Vagina (tissue), 2 donors: ENCODE results near the gene MBOAT7. TPM values are rescaled to one million over a fixed set of nuclear protein-coding genes. Genes with fewer than 3 reads are reported as not detected.

ENCODE experiments used
- DNase-seq, 2 donors: peaks; one replicate each; pipeline ENCODE4 v3.0.0-alpha.2; 2017; ENCODE audit errors: extremely low spot score in 2 of 2
- H3K27ac ChIP-seq: fragments of 200-600 bp; sonication (generic); one replicate; pipeline ENCODE4 v1.5.1; 2019
- H3K27me3 ChIP-seq: fragments of 200-600 bp; sonication (generic); one replicate; pipeline ENCODE4 v1.5.1; 2019
- H3K36me3 ChIP-seq, 2 donors: fragments of 200-600 bp; sonication (generic); one replicate each; pipeline ENCODE4 v1.5.1; 2017 to 2019
- H3K4me1 ChIP-seq: fragments of 200-600 bp; sonication (generic); one replicate; pipeline ENCODE4 v1.5.1; 2019
- H3K4me3 ChIP-seq, 2 donors: fragments of 200-600 bp; sonication (generic); 1 replicate in 1 of 2; 2 replicates in 1 of 2; pipeline ENCODE4 v1.5.1; 2016 to 2019
- H3K9me3 ChIP-seq: fragments of 200-600 bp; sonication (generic); one replicate; pipeline ENCODE4 v1.5.1; 2019
- CTCF ChIP-seq, 3 experiments: fragments of 450-650 bp in 2 of 3; fragments of 200-600 bp in 1 of 3; sonication (generic) in 1 of 3; IDR thresholded peaks; one replicate each; pipeline ENCODE4 v1.5.1; 2017 to 2019; ENCODE audit warnings: antibody characterized with exemption in 3 of 3, mild to moderate bottlenecking in 2 of 3, moderate library complexity in 2 of 3
- POLR2A ChIP-seq, 2 donors: fragments of 450-650 bp; IDR thresholded peaks; one replicate each; pipeline ENCODE4 v1.6.1; 2017; ENCODE audit warnings: antibody characterized with exemption in 2 of 2, mild to moderate bottlenecking in 2 of 2, moderate library complexity in 2 of 2
- POLR2AphosphoS5 ChIP-seq, 2 donors: sonication (generic); formaldehyde crosslinking; IDR thresholded peaks; one replicate each; pipeline ENCODE4 v1.9.0; 2017; ENCODE audit warnings: antibody characterized with exemption in 2 of 2, mild to moderate bottlenecking in 2 of 2, low read depth in 1 of 2; ENCODE audit not compliant: insufficient read depth in 1 of 2
- intact Hi-C: fragments of 100-400 bp; cut with DNase I; formaldehyde crosslinking; loops from one replicate; pipeline ENCODE4 v1.15.1; 2023
- total RNA-seq: library from RNA; depleted of rRNA; stranded (reverse); fragments of >200 nt; gene quantifications from one replicate; pipeline ENCODE4 v1.2.3, GENCODE V29; 2016

Gene MBOAT7
- total RNA-seq, 1 donor from 2014 or later, result 76.6 TPM

- Histone ChIP-seq H3K4me1 (peaks cover 10% of the 10 kb centered on the region), H3K27me3 (no peaks in the 10 kb centered on the region), H3K9me3 (no peaks in the 10 kb centered on the region), H3K4me3 (no peak overlapping the region), H3K36me3 (peaks cover 0 to 79% of the 10 kb centered on the region in 2 donors), H3K27ac (no peak overlapping the region)
- intact Hi-C loops, result no loop called here
- no peak for DNase-seq
- TF ChIP-seq POLR2AphosphoS5 (IDR thresholded peaks at IDR 0.05; ENCODE audit: insufficient read depth in 1 of 2, low read depth in 1 of 2) (no peak), CTCF (IDR thresholded peaks at IDR 0.05) (no peak), POLR2A (IDR thresholded peaks at IDR 0.05) (no peak)
Measured at GRCh38 chr19:54153731-54154326, 35.6 kb downstream of the MBOAT7 start.

DNA sequence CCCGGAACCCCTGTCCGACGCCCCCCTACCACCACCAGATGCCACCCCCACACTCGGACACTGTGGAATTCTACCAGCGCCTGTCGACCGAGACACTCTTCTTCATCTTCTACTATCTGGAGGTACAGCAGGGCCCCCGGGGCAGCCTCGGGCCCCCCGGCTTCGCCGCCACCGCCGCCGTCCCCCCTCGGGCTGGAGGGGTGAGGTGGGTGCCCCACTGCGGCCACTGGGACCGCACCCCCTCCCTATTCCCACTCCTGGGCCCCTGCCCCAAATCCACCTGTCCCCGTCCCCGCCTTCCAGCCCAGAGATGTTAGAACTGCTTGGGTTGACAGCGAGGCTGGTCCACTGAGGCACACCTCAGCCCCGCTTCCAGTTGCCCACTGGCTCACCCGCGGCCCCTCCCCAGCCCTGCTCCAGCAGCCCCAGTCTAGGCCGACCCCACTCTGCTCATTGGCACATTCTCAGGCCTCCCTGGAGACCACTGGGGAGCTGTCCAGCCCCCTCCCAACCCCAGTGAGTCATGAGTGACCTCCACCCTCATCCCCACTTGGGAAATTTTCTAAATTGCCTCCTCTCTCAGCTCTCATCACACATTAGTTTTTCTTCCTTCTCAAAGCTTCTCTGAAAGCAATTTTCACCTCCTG lies 36.4 kb downstream of the MBOAT7 start:
- no peaks in the 10 kb centered on the region for H3K9me3 ChIP-seq
- no peak overlapping the region for H3K4me3 ChIP-seq
- peaks cover 0 to 85% of the 10 kb centered on the region in 2 donors for H3K36me3 ChIP-seq
- no peak for TF ChIP-seq POLR2AphosphoS5 (IDR thresholded peaks at IDR 0.05; ENCODE audit: insufficient read depth in 1 of 2, low read depth in 1 of 2)
- no peak for TF ChIP-seq CTCF (IDR thresholded peaks at IDR 0.05)
- no peak for TF ChIP-seq POLR2A (IDR thresholded peaks at IDR 0.05)
- H3K4me1 ChIP-seq, result peaks cover 2% of the 10 kb centered on the region
- no peak overlapping the region for H3K27ac ChIP-seq
- DNase-seq, result no peak
- no peaks in the 10 kb centered on the region for H3K27me3 ChIP-seq
- intact Hi-C loops, result no loop called here

GRCh38 chr19:54152267-54152666 lies 37.1 kb downstream of the MBOAT7 start:
- intact Hi-C loops, result no loop called here
- H3K36me3 ChIP-seq, result peaks cover 0 to 88% of the 10 kb centered on the region in 2 donors

GRCh38 chr19:54151362-54152035 lies 37.9 kb downstream of the MBOAT7 start:
- H3K4me1 ChIP-seq, result no peaks in the 10 kb centered on the region
- no peak for DNase-seq
- H3K9me3 ChIP-seq, result no peaks in the 10 kb centered on the region
- no peak overlapping the region for H3K27ac ChIP-seq
- H3K36me3 ChIP-seq, result peaks cover 0 to 90% of the 10 kb centered on the region in 2 donors
- intact Hi-C loops, result no loop called here
- TF ChIP-seq POLR2AphosphoS5 (IDR thresholded peaks at IDR 0.05; ENCODE audit: insufficient read depth in 1 of 2, low read depth in 1 of 2), result no peak
- no peak for TF ChIP-seq POLR2A (IDR thresholded peaks at IDR 0.05)
- no peak for TF ChIP-seq CTCF (IDR thresholded peaks at IDR 0.05)
- no peak overlapping the region for H3K4me3 ChIP-seq
- no peaks in the 10 kb centered on the region for H3K27me3 ChIP-seq

More at GRCh38 chr19:54152267-54152666, 37.1 kb downstream of the MBOAT7 start:
- no peak for DNase-seq
- H3K27me3 ChIP-seq, result no peaks in the 10 kb centered on the region
- TF ChIP-seq CTCF (IDR thresholded peaks at IDR 0.05) (no peak), POLR2A (IDR thresholded peaks at IDR 0.05) (no peak), POLR2AphosphoS5 (IDR thresholded peaks at IDR 0.05; ENCODE audit: insufficient read depth in 1 of 2, low read depth in 1 of 2) (no peak)
- no peak overlapping the region for H3K27ac ChIP-seq
- H3K4me3 ChIP-seq, result no peak overlapping the region
- H3K4me1 ChIP-seq, result no peaks in the 10 kb centered on the region
- H3K9me3 ChIP-seq, result no peaks in the 10 kb centered on the region
